Measurements from ENCODE around the gene SLC43A2. TPM values are rescaled to one million over a fixed set of nuclear protein-coding genes. Genes with fewer than 3 reads are reported as not detected.
"Not testable (repeated sequence)": the region's sequence is repeated elsewhere in the genome, so short reads cannot be mapped to it uniquely, and the experiment has no call there.

SLC43A2 gene
- total RNA-seq, 1 experiment from 2014 or later, result 3.9 TPM

DNA sequence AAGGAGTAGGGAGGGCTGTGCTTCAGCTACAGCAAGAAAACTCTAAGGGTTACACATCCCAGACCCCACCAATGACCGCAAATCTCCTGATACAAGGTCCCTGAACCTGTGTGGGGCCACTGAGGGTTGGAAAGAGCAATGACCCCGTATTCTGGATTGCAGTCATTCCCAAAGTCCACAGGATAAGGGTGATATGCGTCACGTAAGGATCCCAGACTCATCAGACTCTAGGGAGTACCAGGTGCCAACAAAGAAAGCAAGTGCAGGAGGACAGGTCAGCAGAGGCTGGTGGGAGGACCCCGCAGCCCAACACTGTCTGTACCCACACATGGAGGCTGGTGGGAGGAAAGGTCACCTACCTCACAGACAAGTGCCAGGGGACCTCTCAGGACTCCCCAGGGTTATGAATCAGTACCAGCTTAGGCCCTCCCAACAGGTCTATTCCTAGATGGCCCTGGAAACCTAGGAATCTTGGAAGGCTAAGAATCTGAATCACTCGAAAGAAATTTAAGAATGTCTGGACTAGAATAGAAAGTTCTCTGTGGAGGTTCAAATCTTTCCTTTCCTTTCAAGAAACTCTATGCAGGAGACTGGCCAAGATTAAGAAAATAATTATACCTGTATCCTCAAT is 82.2 kb downstream of the SLC43A2 start:
- no peaks in the 10 kb centered on the region; the same call in 1 of the 2 replicates for H3K36me3 ChIP-seq
- no peak overlapping the region for H3K4me3 ChIP-seq
- DNase-seq, result no peak
- H3K9me3 ChIP-seq, result no peaks in the 10 kb centered on the region
- no peaks in the 10 kb centered on the region for H3K27me3 ChIP-seq

DNA sequence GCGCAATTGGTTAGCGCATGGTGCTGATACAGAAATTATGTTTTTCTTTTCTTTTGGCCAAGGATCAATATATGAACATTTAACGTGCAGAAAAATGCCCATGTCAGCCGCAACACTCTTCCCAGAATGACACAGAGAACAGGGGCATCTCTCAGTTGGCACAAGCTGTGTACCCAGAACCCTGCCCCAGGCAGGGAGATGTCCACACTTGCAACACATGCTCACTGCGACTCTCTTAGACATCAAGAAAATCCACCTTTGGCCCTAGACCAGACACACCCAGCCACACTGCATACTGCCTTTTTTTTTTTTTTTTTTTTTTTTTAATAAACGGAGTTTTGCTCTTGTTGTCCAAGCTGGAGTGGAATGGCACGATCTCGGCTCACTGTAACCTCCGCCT is 83.0 kb downstream of the SLC43A2 start:
- DNase-seq, result no peak
- no peaks in the 10 kb centered on the region for H3K9me3 ChIP-seq
- H3K4me3 ChIP-seq, result no peak overlapping the region
- H3K27me3 ChIP-seq, result no peaks in the 10 kb centered on the region
- no peaks in the 10 kb centered on the region; the same call in 1 of the 2 replicates for H3K36me3 ChIP-seq

DNA sequence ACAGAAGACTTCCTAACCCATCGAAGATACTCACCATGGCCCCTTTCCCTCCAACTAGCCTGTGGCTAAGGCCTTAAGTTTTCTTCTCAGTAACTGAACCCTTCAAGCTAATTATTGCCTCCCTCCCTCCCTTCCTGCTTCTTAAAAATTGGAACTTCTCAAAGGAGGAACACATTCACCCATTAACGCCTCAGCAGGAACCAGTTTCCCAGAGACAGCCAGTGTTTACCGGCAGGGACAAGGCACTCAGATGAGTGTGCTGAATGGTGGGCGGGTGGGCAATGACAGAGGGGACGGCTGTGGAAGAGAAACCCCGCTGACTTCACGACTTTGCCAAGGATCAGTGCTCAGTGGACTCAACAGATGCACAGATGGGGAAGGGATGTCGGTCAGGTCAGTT is 86.3 kb downstream of the SLC43A2 start:
- H3K4me3 ChIP-seq, result no peak overlapping the region
- no peak for DNase-seq
- no peaks in the 10 kb centered on the region for H3K9me3 ChIP-seq
- no peaks in the 10 kb centered on the region for H3K27me3 ChIP-seq
- H3K36me3 ChIP-seq, result peaks cover 2% of the 10 kb centered on the region; the same call in 1 of the 2 replicates

DNA sequence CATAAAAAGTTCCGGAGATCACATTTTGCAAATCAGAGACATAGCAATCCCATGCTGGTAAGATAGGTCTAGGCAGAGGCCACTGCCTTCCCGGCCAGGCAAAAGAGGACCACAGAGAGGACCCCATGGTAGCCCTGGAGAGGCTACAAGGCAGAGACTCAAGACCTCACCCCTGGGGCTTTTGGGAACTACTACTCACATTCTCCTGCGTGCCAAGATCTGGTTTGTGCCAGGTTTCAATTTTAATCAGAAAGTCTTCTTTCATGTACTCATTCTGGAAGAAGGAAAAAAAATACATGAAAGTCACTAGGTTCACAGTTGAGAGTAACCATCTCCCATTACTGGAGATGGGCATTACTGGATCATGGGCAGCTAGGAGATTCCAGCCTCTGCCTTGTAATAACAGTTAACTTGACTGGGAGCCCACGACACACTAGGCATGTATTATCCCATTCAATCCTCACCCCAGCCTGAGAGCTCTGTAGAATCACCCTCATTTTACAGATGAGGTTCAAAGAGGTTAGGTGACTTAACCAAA is 87.2 kb downstream of the SLC43A2 start:
- peaks cover 2% of the 10 kb centered on the region; the same call in 1 of the 2 replicates for H3K36me3 ChIP-seq
- no peak overlapping the region for H3K4me3 ChIP-seq
- H3K9me3 ChIP-seq, result no peaks in the 10 kb centered on the region
- H3K27me3 ChIP-seq, result no peaks in the 10 kb centered on the region
- no peak for DNase-seq

DNA sequence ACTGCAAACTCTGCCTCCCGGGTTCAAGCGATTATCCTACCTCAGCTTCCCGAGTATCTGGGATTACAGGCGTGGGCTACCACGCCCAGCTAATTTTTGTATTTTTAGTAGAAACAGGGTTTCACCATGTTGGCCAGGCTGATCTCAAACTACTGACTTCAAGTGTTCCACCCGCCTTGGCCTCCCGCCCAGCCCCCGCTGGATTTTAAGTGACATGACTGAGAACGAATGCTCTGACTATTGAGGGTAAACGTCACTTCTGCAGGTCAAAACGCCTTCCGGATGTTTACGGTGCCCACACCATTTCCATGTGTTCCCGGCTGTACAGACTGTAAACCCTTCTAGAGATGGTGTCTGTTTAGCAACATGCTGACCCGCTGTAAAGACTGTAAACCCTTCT is 88.8 kb downstream of the SLC43A2 start:
- no peak for DNase-seq

DNA sequence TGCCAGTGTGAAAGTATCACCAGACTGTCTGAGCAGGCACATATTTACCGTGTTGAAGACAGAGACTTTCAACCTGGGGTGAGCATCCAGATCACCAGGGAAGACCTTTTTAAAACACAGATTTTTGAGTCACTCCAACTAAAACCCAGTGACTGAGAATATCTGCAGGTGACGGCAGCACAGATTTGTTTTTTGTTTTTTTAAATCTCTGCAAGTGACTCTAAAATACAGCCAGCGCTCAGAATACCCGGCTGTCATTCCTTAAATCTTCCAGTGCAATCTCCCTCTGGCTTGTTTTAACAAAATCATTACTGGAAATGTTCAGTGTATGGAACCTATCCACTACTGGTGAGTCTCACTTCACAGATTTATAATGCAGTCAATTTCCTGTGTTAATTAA is 92.9 kb downstream of the SLC43A2 start:
- H3K4me3 ChIP-seq, result no peak overlapping the region
- H3K9me3 ChIP-seq, result no peaks in the 10 kb centered on the region
- peaks cover 2% of the 10 kb centered on the region; the same call in 1 of the 2 replicates for H3K36me3 ChIP-seq
- H3K27me3 ChIP-seq, result no peaks in the 10 kb centered on the region
- no peak for DNase-seq

More for the DNA sequence above, 88.8 kb downstream of the SLC43A2 start:
- Histone ChIP-seq H3K27me3 (no peaks in the 10 kb centered on the region), H3K36me3 (peaks cover 2% of the 10 kb centered on the region; the same call in 1 of the 2 replicates), H3K9me3 (no peaks in the 10 kb centered on the region), H3K4me3 (no peak overlapping the region)

DNA sequence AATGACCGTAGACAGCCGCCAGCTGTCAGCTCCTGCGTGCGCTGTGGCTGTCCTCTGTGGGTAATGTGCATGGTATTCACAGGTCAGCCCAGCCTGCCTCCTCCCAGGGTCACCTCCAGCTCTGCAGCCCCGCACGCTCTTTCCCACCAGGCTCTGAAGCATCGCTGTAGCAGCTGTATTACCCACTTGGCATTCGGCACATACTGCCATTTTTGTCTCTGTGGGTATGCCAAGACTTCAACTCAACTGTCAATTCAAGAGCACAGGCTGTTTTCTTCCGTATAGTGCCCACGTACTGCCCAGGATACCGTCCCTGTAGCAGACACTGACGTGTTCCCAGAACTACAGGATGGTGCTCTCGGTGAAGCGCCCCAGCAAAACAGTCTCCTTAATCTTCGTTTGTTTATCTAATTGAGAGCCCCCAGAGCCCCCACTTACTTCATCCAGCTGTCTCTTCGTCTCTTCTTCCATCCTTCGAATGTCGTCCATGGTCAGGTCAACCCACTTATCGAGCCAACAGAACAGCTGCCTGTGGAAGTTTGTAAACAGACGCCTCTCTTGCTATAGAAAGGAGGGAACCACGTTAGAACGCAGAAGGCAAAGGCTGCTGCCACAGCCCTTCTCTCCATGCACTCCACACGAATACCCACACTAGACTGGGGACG is 94.8 kb downstream of the SLC43A2 start:
- DNase-seq, result no peak
- no peak overlapping the region for H3K4me3 ChIP-seq
- H3K36me3 ChIP-seq, result peaks cover 2% of the 10 kb centered on the region
- H3K9me3 ChIP-seq, result no peaks in the 10 kb centered on the region
- no peaks in the 10 kb centered on the region for H3K27me3 ChIP-seq

DNA sequence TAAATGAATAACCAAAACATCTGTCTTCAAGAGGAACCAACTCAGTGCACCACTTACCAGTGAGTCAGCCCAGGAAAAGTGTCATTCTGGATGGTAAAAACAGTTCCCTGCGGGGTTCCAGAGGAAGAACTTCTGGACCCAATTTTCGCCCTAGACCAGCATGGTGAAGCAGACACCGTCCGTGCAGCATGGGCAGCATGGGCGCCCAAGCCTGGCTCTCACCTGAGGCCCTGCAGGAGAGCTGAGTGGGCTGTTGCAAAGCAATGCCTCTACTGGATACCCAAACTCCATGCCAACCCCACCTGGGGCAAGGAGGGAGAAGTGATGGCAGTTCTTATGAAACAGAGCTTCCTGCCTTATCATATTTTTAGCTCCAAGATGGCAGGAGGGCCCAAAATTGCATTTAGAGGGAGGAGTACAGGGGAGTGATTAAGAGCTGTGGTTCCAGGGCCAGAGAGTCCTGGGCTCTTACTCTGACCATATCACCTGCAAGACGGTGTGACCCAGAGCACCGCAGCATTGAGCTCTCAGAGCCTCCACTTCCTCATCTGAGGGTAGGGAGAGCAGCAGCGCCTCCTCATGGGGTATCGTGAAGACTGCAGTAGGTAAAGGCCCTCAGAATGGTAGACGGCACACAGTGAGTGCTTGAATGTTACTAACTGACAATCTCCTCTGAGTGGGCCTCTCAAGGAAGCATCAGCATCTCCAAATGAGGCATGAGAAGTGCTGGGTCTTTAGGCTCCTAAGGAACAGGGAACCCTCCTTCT is 95.6 kb downstream of the SLC43A2 start:
- no peak for DNase-seq
- H3K36me3 ChIP-seq, result peaks cover 2% of the 10 kb centered on the region
- no peaks in the 10 kb centered on the region for H3K9me3 ChIP-seq
- H3K4me3 ChIP-seq, result no peak overlapping the region
- H3K27me3 ChIP-seq, result no peaks in the 10 kb centered on the region

DNA sequence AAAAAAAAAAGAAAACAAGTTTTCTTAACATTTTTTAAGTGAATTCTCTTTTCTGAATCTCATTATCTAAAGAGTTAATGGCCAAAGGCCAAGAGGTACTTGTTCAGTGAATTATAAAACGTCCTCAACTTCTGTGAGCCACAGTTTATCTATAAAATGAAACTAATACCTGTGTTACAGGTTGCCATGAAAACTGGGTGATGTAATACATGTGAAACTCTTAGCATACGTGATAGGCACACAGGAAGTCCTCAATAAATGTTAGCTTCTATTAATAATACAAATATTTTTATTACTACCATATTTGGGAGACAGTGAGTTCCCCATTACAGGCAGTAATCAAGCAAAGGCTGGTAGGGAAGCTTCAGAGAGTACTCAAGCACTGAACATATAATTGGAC is 98.8 kb downstream of the SLC43A2 start:
- no peak for DNase-seq
- Histone ChIP-seq H3K36me3 (peaks cover 2% of the 10 kb centered on the region), H3K4me3 (no peak overlapping the region), H3K9me3 (no peaks in the 10 kb centered on the region), H3K27me3 (no peaks in the 10 kb centered on the region)

DNA sequence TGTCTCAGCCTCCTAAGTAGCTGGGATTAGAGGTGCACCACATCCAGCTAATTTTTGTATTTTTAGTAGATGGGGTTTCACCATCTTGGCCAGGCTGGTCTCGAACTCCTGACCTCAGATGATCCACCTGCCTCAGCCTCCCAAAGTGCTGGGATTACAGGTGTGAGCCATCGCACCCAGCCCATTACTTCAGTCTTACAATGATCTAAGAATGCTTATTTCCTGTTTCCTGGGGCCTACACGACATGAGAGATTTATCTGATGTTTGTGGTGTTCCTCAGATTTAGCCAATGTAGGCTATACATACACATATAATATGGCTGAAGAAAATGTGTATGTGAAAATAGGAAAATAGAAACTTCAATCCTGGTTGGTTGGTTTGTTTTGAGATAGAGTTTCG is 101.8 kb downstream of the SLC43A2 start:
- not testable (repeated sequence) for H3K9me3 ChIP-seq, H3K27me3 ChIP-seq, H3K4me3 ChIP-seq, DNase-seq, H3K36me3 ChIP-seq

DNA sequence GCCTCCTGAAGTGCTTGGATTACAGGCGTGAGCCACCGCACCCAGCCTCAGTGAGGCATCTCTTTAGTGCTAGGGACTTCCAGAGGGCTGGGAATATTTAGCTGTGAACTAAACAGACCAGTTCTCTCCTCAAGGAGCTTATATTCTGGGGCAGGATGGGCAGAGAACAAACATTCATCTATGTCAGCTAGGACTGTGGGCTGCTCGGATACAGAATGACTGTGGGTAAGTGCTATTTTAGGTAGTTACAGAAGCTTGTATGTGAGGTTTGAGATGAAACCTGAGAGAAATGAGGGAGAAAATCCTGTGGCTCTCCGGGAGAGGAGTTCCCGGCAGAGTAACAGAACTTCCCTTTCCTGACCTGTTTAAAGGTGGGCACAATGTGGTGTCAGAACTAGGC is 106.0 kb downstream of the SLC43A2 start:
- no peaks in the 10 kb centered on the region for H3K9me3 ChIP-seq
- no peak overlapping the region for H3K4me3 ChIP-seq
- H3K27me3 ChIP-seq, result no peaks in the 10 kb centered on the region
- no peak for DNase-seq
- H3K36me3 ChIP-seq, result peaks cover 2% of the 10 kb centered on the region; the same call in 1 of the 2 replicates

DNA sequence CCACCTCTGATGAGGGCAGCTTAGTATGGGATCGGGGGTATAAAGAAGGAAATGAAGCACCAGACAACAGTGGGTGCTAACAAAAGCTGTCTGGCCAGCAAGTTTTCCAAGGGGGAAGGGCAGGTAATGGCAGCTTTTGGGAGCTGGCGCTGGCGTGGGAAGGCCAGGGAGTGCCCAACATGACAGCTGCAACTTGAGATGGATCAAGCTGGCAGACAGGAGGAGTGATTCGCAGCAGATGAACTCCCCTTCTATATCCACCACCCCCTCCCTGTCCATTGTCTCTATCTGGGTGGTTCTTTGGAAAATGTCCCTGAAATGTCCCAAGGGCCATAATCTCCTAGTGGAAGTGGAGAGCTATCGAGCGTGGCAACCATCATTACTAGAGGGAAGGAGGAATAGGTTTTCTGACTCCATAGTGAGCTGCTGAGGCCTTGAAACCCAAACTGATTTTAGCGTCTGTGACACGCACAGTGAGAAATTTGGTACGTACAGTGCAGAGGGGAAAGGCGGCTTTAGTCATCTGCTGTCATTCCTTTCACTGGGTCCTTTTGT is 107.5 kb downstream of the SLC43A2 start:
- DNase-seq, result no peak
- Histone ChIP-seq H3K36me3 (no peaks in the 10 kb centered on the region), H3K27me3 (no peaks in the 10 kb centered on the region), H3K4me3 (no peak overlapping the region), H3K9me3 (no peaks in the 10 kb centered on the region)

DNA sequence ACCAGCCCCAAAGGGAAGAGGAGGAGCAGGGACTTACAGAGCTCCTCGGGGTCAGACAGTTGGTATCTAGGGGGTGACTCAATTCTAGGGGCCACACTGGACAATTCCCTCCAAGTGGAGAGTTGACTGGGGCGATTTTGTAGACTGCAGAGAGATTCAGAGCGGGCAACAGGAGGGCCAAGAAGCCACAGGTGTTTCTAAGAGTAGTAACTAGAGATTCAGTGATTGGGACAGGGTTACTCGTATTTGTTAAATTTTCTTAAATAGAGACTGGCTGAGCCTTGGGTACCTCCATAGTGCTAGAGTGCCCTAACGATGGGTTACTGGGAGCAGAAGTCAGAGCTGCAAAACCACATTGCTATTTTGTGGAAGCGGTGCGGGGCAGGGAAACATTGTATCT is 109.0 kb downstream of the SLC43A2 start:
- H3K27me3 ChIP-seq, result no peaks in the 10 kb centered on the region
- DNase-seq, result no peak
- H3K36me3 ChIP-seq, result no peaks in the 10 kb centered on the region
- H3K4me3 ChIP-seq, result no peak overlapping the region
- no peaks in the 10 kb centered on the region for H3K9me3 ChIP-seq

Other genes with a start within 250 kb of the SLC43A2 start
- 108 and 118 TPM in 2 replicates for gene YWHAE, start 228.6 kb downstream of the SLC43A2 start, total RNA-seq (2014; rRNA removed; shearing (Covaris generic); ENCODE audit: low replicate concordance)
- 35.1 and 36.0 TPM in 2 replicates for gene CRK, start 172.6 kb downstream of the SLC43A2 start, total RNA-seq (2014; rRNA removed; shearing (Covaris generic); ENCODE audit: low replicate concordance)
- 65.5 and 75.2 TPM in 2 replicates for gene MYO1C, start 136.1 kb downstream of the SLC43A2 start, total RNA-seq (2014; rRNA removed; shearing (Covaris generic); ENCODE audit: low replicate concordance)
- 30.8 and 75.0 TPM in 2 replicates for gene INPP5K, start 112.2 kb downstream of the SLC43A2 start, total RNA-seq (2014; rRNA removed; shearing (Covaris generic); ENCODE audit: low replicate concordance)
- 15.2 and 39.1 TPM in 2 replicates for gene PITPNA, start 66.0 kb downstream of the SLC43A2 start, total RNA-seq (2014; rRNA removed; shearing (Covaris generic); ENCODE audit: low replicate concordance)
- not detected in 2 replicates for gene SCARF1, start 16.9 kb upstream of the SLC43A2 start, total RNA-seq (2014; rRNA removed; shearing (Covaris generic); ENCODE audit: low replicate concordance)
- gene RILP, start 21.0 kb upstream of the SLC43A2 start, total RNA-seq (2014; rRNA removed; shearing (Covaris generic); ENCODE audit: low replicate concordance), result 4.6 TPM in 1 of 2 replicates, not detected in the other
- 80.5 and 100 TPM in 2 replicates for gene PRPF8, start 56.0 kb upstream of the SLC43A2 start, total RNA-seq (2014; rRNA removed; shearing (Covaris generic); ENCODE audit: low replicate concordance)
- gene TLCD2, start 81.5 kb upstream of the SLC43A2 start, total RNA-seq (2014; rRNA removed; shearing (Covaris generic); ENCODE audit: low replicate concordance), result 0.37 and 0.59 TPM in 2 replicates
- 7.2 and 20.3 TPM in 2 replicates for gene WDR81, start 95.9 kb upstream of the SLC43A2 start, total RNA-seq (2014; rRNA removed; shearing (Covaris generic); ENCODE audit: low replicate concordance)
- gene SERPINF2, start 114.0 kb upstream of the SLC43A2 start, total RNA-seq (2014; rRNA removed; shearing (Covaris generic); ENCODE audit: low replicate concordance), result not detected in 2 replicates
- 1.2 and 5.0 TPM in 2 replicates for gene SERPINF1, start 133.2 kb upstream of the SLC43A2 start, total RNA-seq (2014; rRNA removed; shearing (Covaris generic); ENCODE audit: low replicate concordance)
- 6.3 and 9.6 TPM in 2 replicates for gene SMYD4, start 201.1 kb upstream of the SLC43A2 start, total RNA-seq (2014; rRNA removed; shearing (Covaris generic); ENCODE audit: low replicate concordance)
- 34.6 and 49.4 TPM in 2 replicates for gene RPA1, start 201.2 kb upstream of the SLC43A2 start, total RNA-seq (2014; rRNA removed; shearing (Covaris generic); ENCODE audit: low replicate concordance)